IMR-90 (cell line): Measurements from ENCODE around the gene LPO. TPM values are rescaled to one million over a fixed set of nuclear protein-coding genes. Genes with fewer than 3 reads are reported as not detected.

Source experiments
- ATAC-seq: fragments of 200-7000 bp; cut with Tn5 transposase; 2 replicates; pipeline ENCODE4 v1.9.1; 2020; ENCODE audit warnings: low read depth, mild to moderate bottlenecking, moderate library complexity
- BruUV-seq: library from RNA; stranded (reverse); fragments of 400-500 nt; replicated peaks from 2 replicates; lab custom pipeline; 2021; lab: Mats Ljungman, UMichigan
- CTCF ChIA-PET: fragments of 300-600 bp; formaldehyde crosslinking; extraction: SDS; loops from one replicate; lab custom pipeline; 2021; ENCODE audit warnings: antibody characterized with exemption; lab: Yijun Ruan, JAX
- POLR2A ChIA-PET: fragments of 300-600 bp; sonication (Branson Sonifier 250); formaldehyde crosslinking; loops from one replicate; lab custom pipeline; 2022; ENCODE audit warnings: antibody characterized with exemption; ENCODE audit not compliant: unreplicated experiment; lab: Charles Lee
- DNase-seq: peaks from one replicate; pipeline ENCODE4 v3.0.0; 2013
- H2AFZ ChIP-seq: replicated peaks from 2 replicates; pipeline ENCODE3; 2013; ENCODE audit warnings: low read length, mild to moderate bottlenecking; ENCODE audit not compliant: poor library complexity
- H2AK5ac ChIP-seq: 2 replicates; pipeline ENCODE4 v1.6.1; 2013; ENCODE audit warnings: low read depth, low read length, inconsistent platforms
- H2AK9ac ChIP-seq: replicated peaks from 2 replicates; pipeline ENCODE3; 2013; ENCODE audit warnings: mild to moderate bottlenecking, low read depth, low read length, moderate library complexity; ENCODE audit not compliant: poor library complexity
- H2BK120ac ChIP-seq: 2 replicates; pipeline ENCODE4 v1.6.1; 2013; ENCODE audit warnings: low read depth, low read length, inconsistent platforms
- H2BK15ac ChIP-seq: 3 replicates; pipeline ENCODE4 v1.6.1; 2013; ENCODE audit warnings: low read depth, low read length, inconsistent platforms
- H2BK20ac ChIP-seq: 2 replicates; pipeline ENCODE4 v1.6.1; 2013; ENCODE audit warnings: low read depth, mild to moderate bottlenecking, inconsistent platforms, low read length, moderate library complexity
- H2BK5ac ChIP-seq: 2 replicates; pipeline ENCODE4 v1.6.1; 2013; ENCODE audit warnings: mild to moderate bottlenecking, low read depth, low read length, inconsistent platforms; ENCODE audit not compliant: poor library complexity, severe bottlenecking
- H3K14ac ChIP-seq: replicated peaks from 2 replicates; pipeline ENCODE4 v1.6.1; 2013; ENCODE audit warnings: low read depth, low read length, inconsistent platforms
- H3K18ac ChIP-seq: 2 replicates; pipeline ENCODE4 v1.6.1; 2013; ENCODE audit warnings: low read depth, low read length, control low read depth
- H3K23ac ChIP-seq: 2 replicates; pipeline ENCODE4 v1.6.1; 2013; ENCODE audit warnings: low read depth, low read length, inconsistent platforms
- H3K27ac ChIP-seq: 2 replicates; pipeline ENCODE4 v1.5.1; 2013; ENCODE audit warnings: mild to moderate bottlenecking, control low read depth, low read length; ENCODE audit not compliant: insufficient read depth
- H3K27me3 ChIP-seq: 2 replicates; pipeline ENCODE4 v1.6.1; 2013; ENCODE audit warnings: low read length; ENCODE audit not compliant: control insufficient read depth, insufficient read depth
- H3K36me3 ChIP-seq: 2 replicates; pipeline ENCODE4 v1.6.1; 2013; ENCODE audit warnings: low read length, mixed read lengths; ENCODE audit not compliant: control insufficient read depth, insufficient read depth
- H3K4ac ChIP-seq: 2 replicates; pipeline ENCODE4 v1.6.1; 2013; ENCODE audit warnings: low read depth, low read length, inconsistent platforms
- H3K4me1 ChIP-seq: 2 replicates; pipeline ENCODE4 v1.6.1; 2013; ENCODE audit warnings: low read length, mixed read lengths; ENCODE audit not compliant: control insufficient read depth, insufficient read depth
- H3K4me2 ChIP-seq: 2 replicates; pipeline ENCODE4 v1.6.1; 2013; ENCODE audit warnings: low read depth, mild to moderate bottlenecking, control low read depth, low read length, moderate library complexity
- H3K4me3 ChIP-seq: 2 replicates; pipeline ENCODE4 v1.5.1; 2013; ENCODE audit warnings: low read depth, mild to moderate bottlenecking, control low read depth, low read length, moderate library complexity; ENCODE audit not compliant: insufficient read depth
- H3K56ac ChIP-seq: 2 replicates; pipeline ENCODE4 v1.6.1; 2013; ENCODE audit warnings: low read length, inconsistent platforms; ENCODE audit not compliant: insufficient read depth; ENCODE audit errors: extremely low read depth
- H3K79me1 ChIP-seq, 2 experiments: 2 replicates each; pipeline ENCODE4 v1.6.1; 2013; ENCODE audit warnings: low read length in 2 of 2, inconsistent platforms in 1 of 2, low read depth in 1 of 2
- H3K9ac ChIP-seq: 2 replicates; pipeline ENCODE4 v1.6.1; 2013; ENCODE audit warnings: low read depth, low read length, control low read depth
- H3K9me1 ChIP-seq: 2 replicates; pipeline ENCODE4 v1.6.1; 2013; ENCODE audit warnings: low read length, inconsistent platforms; ENCODE audit not compliant: insufficient read depth
- H3K9me3 ChIP-seq: 2 replicates; pipeline ENCODE4 v1.6.1; 2013; ENCODE audit warnings: low read length; ENCODE audit not compliant: control insufficient read depth, insufficient read depth
- H4K20me1 ChIP-seq: 2 replicates; pipeline ENCODE4 v1.6.1; 2013; ENCODE audit warnings: low read length, inconsistent platforms; ENCODE audit not compliant: insufficient read depth
- H4K5ac ChIP-seq: 2 replicates; pipeline ENCODE4 v1.6.1; 2013; ENCODE audit warnings: mild to moderate bottlenecking, low read depth, low read length, control low read depth
- H4K8ac ChIP-seq, 2 experiments: 2 replicates each; pipeline ENCODE4 v1.6.1; 2013; ENCODE audit warnings: low read depth in 2 of 2, low read length in 2 of 2, control low read depth in 1 of 2, inconsistent platforms in 1 of 2
- H4K91ac ChIP-seq: 2 replicates; pipeline ENCODE4 v1.6.1; 2013; ENCODE audit warnings: low read depth, low read length, inconsistent platforms; ENCODE audit not compliant: insufficient read depth
- BHLHE40 ChIP-seq: fragments of 150-350 bp; IDR thresholded peaks from 2 replicates; pipeline ENCODE4 v1.6.1; 2016; ENCODE audit warnings: mild to moderate bottlenecking, low read depth, low read length
- CEBPB ChIP-seq: IDR thresholded peaks from 2 replicates; pipeline ENCODE4 v1.6.1; 2012; ENCODE audit warnings: low read depth, low read length, improper control_type of control experiment
- CHD1 ChIP-seq: IDR thresholded peaks from 2 replicates; pipeline ENCODE4 v1.6.1; 2012; ENCODE audit warnings: low read depth, low read length, improper control_type of control experiment
- FOS ChIP-seq: fragments of 150-350 bp; IDR thresholded peaks from 2 replicates; pipeline ENCODE4 v1.6.1; 2016; ENCODE audit warnings: low read depth, low read length
- MAFK ChIP-seq: IDR thresholded peaks from 2 replicates; pipeline ENCODE4 v1.6.1; 2012; ENCODE audit warnings: low read depth, low read length, improper control_type of control experiment
- MAZ ChIP-seq: IDR thresholded peaks from 2 replicates; pipeline ENCODE4 v1.6.1; 2012; ENCODE audit warnings: low read depth, mild to moderate bottlenecking, low read length, improper control_type of control experiment, moderate library complexity, borderline replicate concordance
- MXI1 ChIP-seq: IDR thresholded peaks from 2 replicates; pipeline ENCODE4 v1.6.1; 2012; ENCODE audit warnings: low read depth, mild to moderate bottlenecking, low read length, moderate library complexity, borderline replicate concordance
- NFE2L2 ChIP-seq: fragments of 150-350 bp; IDR thresholded peaks from 2 replicates; pipeline ENCODE4 v1.6.1; 2016; ENCODE audit warnings: low read depth, mild to moderate bottlenecking, low read length
- POLR2A ChIP-seq: IDR thresholded peaks from 2 replicates; pipeline ENCODE4 v1.6.1; 2012; ENCODE audit warnings: mild to moderate bottlenecking, low read depth, low read length
- RCOR1 ChIP-seq: IDR thresholded peaks from 2 replicates; pipeline ENCODE4 v1.6.1; 2012; ENCODE audit warnings: mild to moderate bottlenecking, low read length, improper control_type of control experiment; ENCODE audit not compliant: insufficient replicate concordance
- RFX5 ChIP-seq: IDR thresholded peaks from 2 replicates; pipeline ENCODE4 v1.8.0; 2012; ENCODE audit warnings: low read depth, mild to moderate bottlenecking, low read length, moderate library complexity
- SMC3 ChIP-seq: fragments of 150-350 bp; IDR thresholded peaks from 2 replicates; pipeline ENCODE4 v1.6.1; 2016; ENCODE audit warnings: low read depth, mild to moderate bottlenecking, antibody characterized with exemption, low read length, moderate library complexity
- WGBS, 2 experiments: methylation state at CpG; one replicate each; pipeline versions ENCODE4 v1.1.5 to v1.1.7; 2013; ENCODE audit warnings: missing lambda C conversion rate in 2 of 2; ENCODE audit not compliant: insufficient read length in 1 of 2; ENCODE audit errors: extremely low coverage in 2 of 2; 5-methylcytosine and 5-hydroxymethylcytosine counted together
- dilution Hi-C: fragments of 300-500 bp; cut with HindIII; formaldehyde crosslinking; loops from one replicate; pipeline ENCODE4 v1.14.3; 2018; ENCODE audit warnings: low sequenced_read_pairs; ENCODE audit not compliant: unreplicated experiment
- in situ Hi-C: fragments of 300-500 bp; cut with MboI; formaldehyde crosslinking; loops from 3 replicates; pipeline ENCODE4 v1.14.3; 2019; ENCODE audit warnings: low sequenced_read_pairs, inconsistent platforms, mixed read lengths
- intact Hi-C: fragments of 100-400 bp; cut with micrococcal nuclease; formaldehyde crosslinking; loops from 2 replicates; pipeline ENCODE4 v1.10.0; 2022
- polyA plus RNA-seq, 3 experiments: library from polyadenylated mRNA; depleted of rRNA; stranded (reverse); fragments of >200 nt; gene quantifications; 2 replicates each; pipeline ENCODE4 v1.2.3, GENCODE V29; 2012; ENCODE audit warnings: low replicate concordance in 1 of 3
- total RNA-seq: library from RNA; depleted of rRNA; stranded (reverse); fragments of >200 nt; gene quantifications from 2 replicates; pipeline ENCODE4 v1.2.3, GENCODE V29; 2012
- TF ChIP-seq, protein P1 (sequence below): fragments of 150-350 bp; IDR thresholded peaks from 2 replicates; pipeline ENCODE4 v1.6.1; 2016; ENCODE audit warnings: low read depth, mild to moderate bottlenecking, low read length, moderate library complexity, borderline replicate concordance
- TF ChIP-seq, protein P2 (sequence below): conservative IDR thresholded peaks from 2 replicates; pipeline ENCODE4 v1.5.1; 2012; ENCODE audit warnings: mild to moderate bottlenecking, low read depth, low read length, improper control_type of control experiment

The LPO gene
- total and polyA plus RNA-seq, 2 of the 4 experiments (the other 2 are of a cell fraction), result not detected

GRCh38 chr17:58265902-58266875 is 27.8 kb downstream of the LPO start:
- no peaks in the 10 kb centered on the region for H3K9me3 ChIP-seq
- no TSS peak for BruUV-seq
- no peak overlapping the region for H3K4me3 ChIP-seq
- H3K4me2 ChIP-seq, result no peak overlapping the region
- H4K20me1 ChIP-seq, result no peaks in the 10 kb centered on the region
- intact Hi-C loops, result no loop called here
- ChIA-PET POLR2A (no interaction called here), CTCF (interaction anchor here (0.8 to 0.9 kb wide), 2 partner anchors 9 to 16 kb away, joined by 3 to 7 read pairs; no protein-coding TSS in a partner anchor)
- no peak overlapping the region for H2BK20ac ChIP-seq
- H3K23ac ChIP-seq, result no peak overlapping the region
- H2AK9ac ChIP-seq, result no peak overlapping the region
- in situ Hi-C loops, result no loop called here
- H2AK5ac ChIP-seq, result no peak overlapping the region
- H3K27ac ChIP-seq, result no peak overlapping the region
- H3K18ac ChIP-seq, result no peak overlapping the region
- no peak overlapping the region for H2BK15ac ChIP-seq
- dilution Hi-C loops, result no loop called here
- H3K4me1 ChIP-seq, result no peaks in the 10 kb centered on the region
- H2AFZ ChIP-seq, result no peak overlapping the region
- DNase-seq, result no peak
- ATAC-seq, result no peak
- H3K4ac ChIP-seq, result no peak overlapping the region
- H3K27me3 ChIP-seq, result peaks cover 6% of the 10 kb centered on the region
- no peak overlapping the region for H4K8ac ChIP-seq
- no peak overlapping the region for H4K5ac ChIP-seq
- H3K56ac ChIP-seq, result no peak overlapping the region
- no peaks in the 10 kb centered on the region for H3K79me1 ChIP-seq
- H2BK120ac ChIP-seq, result no peak overlapping the region
- WGBS, 2 experiments, result no CpG with 5 or more reads among the region's 7 CpGs
- no peak overlapping the region for H3K14ac ChIP-seq
- H3K9me1 ChIP-seq, result no peaks in the 10 kb centered on the region
- H3K36me3 ChIP-seq, result no peaks in the 10 kb centered on the region
- no peak overlapping the region for H2BK5ac ChIP-seq
- no peak overlapping the region for H3K9ac ChIP-seq
- H4K91ac ChIP-seq, result no peak overlapping the region
- TF ChIP-seq POLR2A, result no peak
- no peak for TF ChIP-seq CHD1
- TF ChIP-seq, protein P1, sequence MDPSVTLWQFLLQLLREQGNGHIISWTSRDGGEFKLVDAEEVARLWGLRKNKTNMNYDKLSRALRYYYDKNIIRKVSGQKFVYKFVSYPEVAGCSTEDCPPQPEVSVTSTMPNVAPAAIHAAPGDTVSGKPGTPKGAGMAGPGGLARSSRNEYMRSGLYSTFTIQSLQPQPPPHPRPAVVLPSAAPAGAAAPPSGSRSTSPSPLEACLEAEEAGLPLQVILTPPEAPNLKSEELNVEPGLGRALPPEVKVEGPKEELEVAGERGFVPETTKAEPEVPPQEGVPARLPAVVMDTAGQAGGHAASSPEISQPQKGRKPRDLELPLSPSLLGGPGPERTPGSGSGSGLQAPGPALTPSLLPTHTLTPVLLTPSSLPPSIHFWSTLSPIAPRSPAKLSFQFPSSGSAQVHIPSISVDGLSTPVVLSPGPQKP, result no peak
- no peak for TF ChIP-seq NFE2L2
- TF ChIP-seq RCOR1, result no peak
- TF ChIP-seq MAFK, result no peak
- TF ChIP-seq, protein P2, sequence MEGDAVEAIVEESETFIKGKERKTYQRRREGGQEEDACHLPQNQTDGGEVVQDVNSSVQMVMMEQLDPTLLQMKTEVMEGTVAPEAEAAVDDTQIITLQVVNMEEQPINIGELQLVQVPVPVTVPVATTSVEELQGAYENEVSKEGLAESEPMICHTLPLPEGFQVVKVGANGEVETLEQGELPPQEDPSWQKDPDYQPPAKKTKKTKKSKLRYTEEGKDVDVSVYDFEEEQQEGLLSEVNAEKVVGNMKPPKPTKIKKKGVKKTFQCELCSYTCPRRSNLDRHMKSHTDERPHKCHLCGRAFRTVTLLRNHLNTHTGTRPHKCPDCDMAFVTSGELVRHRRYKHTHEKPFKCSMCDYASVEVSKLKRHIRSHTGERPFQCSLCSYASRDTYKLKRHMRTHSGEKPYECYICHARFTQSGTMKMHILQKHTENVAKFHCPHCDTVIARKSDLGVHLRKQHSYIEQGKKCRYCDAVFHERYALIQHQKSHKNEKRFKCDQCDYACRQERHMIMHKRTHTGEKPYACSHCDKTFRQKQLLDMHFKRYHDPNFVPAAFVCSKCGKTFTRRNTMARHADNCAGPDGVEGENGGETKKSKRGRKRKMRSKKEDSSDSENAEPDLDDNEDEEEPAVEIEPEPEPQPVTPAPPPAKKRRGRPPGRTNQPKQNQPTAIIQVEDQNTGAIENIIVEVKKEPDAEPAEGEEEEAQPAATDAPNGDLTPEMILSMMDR, result no peak
- TF ChIP-seq MAZ, result no peak
- no peak for TF ChIP-seq SMC3
- no peak for TF ChIP-seq MXI1
- no peak for TF ChIP-seq RFX5
- TF ChIP-seq FOS, result no peak
- TF ChIP-seq BHLHE40, result no peak
- TF ChIP-seq CEBPB, result no peak
